ENCODE results near the gene ADGRB2.

DNA sequence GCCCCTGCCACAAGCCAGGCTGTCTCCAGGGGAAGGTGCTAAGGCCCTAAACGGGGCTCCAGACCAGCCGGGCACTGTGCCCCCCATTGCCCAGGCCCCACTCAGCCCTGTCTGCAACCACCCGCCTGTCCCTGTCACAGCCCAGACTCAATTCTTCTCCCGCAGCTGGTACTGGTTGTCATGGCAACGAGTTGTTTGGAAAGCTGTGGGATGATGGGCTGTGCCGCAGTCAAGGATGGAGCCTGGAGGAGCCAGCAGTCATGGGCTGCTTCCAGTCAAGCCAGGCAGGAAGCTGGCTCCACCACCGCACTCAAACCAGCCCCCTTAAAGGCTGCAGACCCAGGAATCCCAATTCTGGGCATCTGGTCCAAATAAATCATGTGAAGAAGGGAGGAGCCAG lies 47.5 kb upstream of the ADGRB2 start:
- TF ChIP-seq, protein P1, sequence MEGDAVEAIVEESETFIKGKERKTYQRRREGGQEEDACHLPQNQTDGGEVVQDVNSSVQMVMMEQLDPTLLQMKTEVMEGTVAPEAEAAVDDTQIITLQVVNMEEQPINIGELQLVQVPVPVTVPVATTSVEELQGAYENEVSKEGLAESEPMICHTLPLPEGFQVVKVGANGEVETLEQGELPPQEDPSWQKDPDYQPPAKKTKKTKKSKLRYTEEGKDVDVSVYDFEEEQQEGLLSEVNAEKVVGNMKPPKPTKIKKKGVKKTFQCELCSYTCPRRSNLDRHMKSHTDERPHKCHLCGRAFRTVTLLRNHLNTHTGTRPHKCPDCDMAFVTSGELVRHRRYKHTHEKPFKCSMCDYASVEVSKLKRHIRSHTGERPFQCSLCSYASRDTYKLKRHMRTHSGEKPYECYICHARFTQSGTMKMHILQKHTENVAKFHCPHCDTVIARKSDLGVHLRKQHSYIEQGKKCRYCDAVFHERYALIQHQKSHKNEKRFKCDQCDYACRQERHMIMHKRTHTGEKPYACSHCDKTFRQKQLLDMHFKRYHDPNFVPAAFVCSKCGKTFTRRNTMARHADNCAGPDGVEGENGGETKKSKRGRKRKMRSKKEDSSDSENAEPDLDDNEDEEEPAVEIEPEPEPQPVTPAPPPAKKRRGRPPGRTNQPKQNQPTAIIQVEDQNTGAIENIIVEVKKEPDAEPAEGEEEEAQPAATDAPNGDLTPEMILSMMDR (conservative IDR thresholded peaks at IDR 0.05; ENCODE audit: low read depth, low read length), result no peak
- TF ChIP-seq EZH2 (IDR thresholded peaks at IDR 0.05; ENCODE audit: low read length, unreplicated experiment), result no peak
- TF ChIP-seq EZH2phosphoT487 (IDR thresholded peaks at IDR 0.05; ENCODE audit: borderline replicate concordance, low read length), result no peak
